ENCODE results near the gene PID1. TPM values are rescaled to one million over a fixed set of nuclear protein-coding genes. Genes with fewer than 3 reads are reported as not detected.

Gene PID1
- total RNA-seq, 1 experiment from 2014 or later: 3.6 TPM

GRCh38 chr2:229180658-229181057, 90.4 kb downstream of the PID1 start:
- DNase-seq (ENCODE audit: low read depth): no peak
- in situ Hi-C loops (cut with HindIII; ENCODE audit: low pct_unique_long_range_greater_than_20kb, low sequenced_read_pairs): no loop called here

- in situ Hi-C loops (cut with HindIII; ENCODE audit: low pct_unique_long_range_greater_than_20kb, low sequenced_read_pairs): no loop called here
These were observed 91.5 kb downstream of the PID1 start for GRCh38 chr2:229179628-229180027.

GRCh38 chr2:229178706-229179105, 92.4 kb downstream of the PID1 start:
- DNase-seq (ENCODE audit: low read depth): no peak
- in situ Hi-C loops (cut with HindIII; ENCODE audit: low pct_unique_long_range_greater_than_20kb, low sequenced_read_pairs): no loop called here

More at GRCh38 chr2:229179628-229180027, 91.5 kb downstream of the PID1 start:
- DNase-seq (ENCODE audit: low read depth): no peak

- in situ Hi-C loops (cut with HindIII; ENCODE audit: low pct_unique_long_range_greater_than_20kb, low sequenced_read_pairs): no loop called here
- DNase-seq (ENCODE audit: low read depth): no peak
These were observed 93.0 kb downstream of the PID1 start for GRCh38 chr2:229178117-229178516.

- no peak for DNase-seq (ENCODE audit: low read depth)
- in situ Hi-C loops (cut with HindIII; ENCODE audit: low pct_unique_long_range_greater_than_20kb, low sequenced_read_pairs): no loop called here
These were observed 95.0 kb downstream of the PID1 start for GRCh38 chr2:229176136-229176535.

- DNase-seq (ENCODE audit: low read depth): no peak
- in situ Hi-C loops (cut with HindIII; ENCODE audit: low pct_unique_long_range_greater_than_20kb, low sequenced_read_pairs): no loop called here
These were observed 95.6 kb downstream of the PID1 start for GRCh38 chr2:229175497-229175863.

- in situ Hi-C loops (cut with HindIII; ENCODE audit: low pct_unique_long_range_greater_than_20kb, low sequenced_read_pairs): no loop called here
- no peak for DNase-seq (ENCODE audit: low read depth)
These were observed 96.1 kb downstream of the PID1 start for GRCh38 chr2:229174794-229175496.

DNA sequence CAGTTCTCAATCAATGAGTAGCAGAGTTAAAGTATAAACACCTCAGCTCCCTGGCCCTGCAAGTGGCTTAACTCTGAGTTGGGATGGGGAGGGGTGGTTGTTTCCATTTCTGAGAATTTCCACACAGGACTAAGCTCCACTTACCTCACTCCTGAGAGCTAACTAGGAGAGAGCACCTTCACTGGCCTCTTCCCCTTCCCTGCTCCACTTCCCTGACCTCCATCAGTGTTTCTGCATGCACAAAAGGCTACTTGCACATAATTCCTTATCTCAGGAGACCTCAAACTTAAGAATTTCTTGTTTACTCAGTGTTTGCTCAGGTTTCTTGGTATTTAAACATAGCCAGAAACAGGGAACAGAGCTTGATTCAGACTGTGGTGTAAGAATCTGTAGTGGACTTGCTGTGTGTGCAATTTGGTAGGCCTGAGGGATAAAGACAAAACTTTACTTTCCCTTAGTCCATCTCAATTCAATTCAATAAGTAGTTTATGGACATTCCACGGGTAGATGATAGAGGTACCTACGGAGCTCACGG, 97.2 kb downstream of the PID1 start:
- in situ Hi-C loops (cut with HindIII; ENCODE audit: low pct_unique_long_range_greater_than_20kb, low sequenced_read_pairs): no loop called here
- no peak for DNase-seq (ENCODE audit: low read depth)

GRCh38 chr2:229170916-229171315, 100.2 kb downstream of the PID1 start:
- in situ Hi-C loops (cut with HindIII; ENCODE audit: low pct_unique_long_range_greater_than_20kb, low sequenced_read_pairs): no loop called here

DNA sequence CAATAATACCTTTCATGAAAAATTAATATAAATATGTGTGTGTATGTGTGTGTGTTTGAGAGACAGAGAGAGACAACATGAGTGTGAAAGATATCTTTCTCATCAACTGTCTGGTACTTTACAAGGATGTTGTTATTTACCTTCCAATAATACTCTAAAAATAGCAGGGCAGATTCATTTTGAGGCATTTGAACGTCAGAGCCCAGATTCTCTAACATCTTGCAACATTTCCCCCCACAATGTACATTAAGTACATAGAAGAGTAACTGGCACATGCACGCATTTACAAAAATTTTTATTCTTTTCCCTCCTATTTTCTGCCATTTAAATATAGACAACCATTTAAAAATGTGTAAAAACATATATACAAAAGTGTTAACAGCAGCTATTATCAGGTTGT, 100.9 kb downstream of the PID1 start:
- in situ Hi-C loops (cut with HindIII; ENCODE audit: low pct_unique_long_range_greater_than_20kb, low sequenced_read_pairs): no loop called here
- no peak for DNase-seq (ENCODE audit: low read depth)

More at GRCh38 chr2:229170916-229171315, 100.2 kb downstream of the PID1 start:
- no peak for DNase-seq (ENCODE audit: low read depth)

- DNase-seq (ENCODE audit: low read depth): no peak
- in situ Hi-C loops (cut with HindIII; ENCODE audit: low pct_unique_long_range_greater_than_20kb, low sequenced_read_pairs): no loop called here
These were observed 101.3 kb downstream of the PID1 start for GRCh38 chr2:229169751-229170150.

- no peak for DNase-seq (ENCODE audit: low read depth)
- in situ Hi-C loops (cut with HindIII; ENCODE audit: low pct_unique_long_range_greater_than_20kb, low sequenced_read_pairs): no loop called here
These were observed 106.4 kb downstream of the PID1 start for GRCh38 chr2:229164545-229165249.

DNA sequence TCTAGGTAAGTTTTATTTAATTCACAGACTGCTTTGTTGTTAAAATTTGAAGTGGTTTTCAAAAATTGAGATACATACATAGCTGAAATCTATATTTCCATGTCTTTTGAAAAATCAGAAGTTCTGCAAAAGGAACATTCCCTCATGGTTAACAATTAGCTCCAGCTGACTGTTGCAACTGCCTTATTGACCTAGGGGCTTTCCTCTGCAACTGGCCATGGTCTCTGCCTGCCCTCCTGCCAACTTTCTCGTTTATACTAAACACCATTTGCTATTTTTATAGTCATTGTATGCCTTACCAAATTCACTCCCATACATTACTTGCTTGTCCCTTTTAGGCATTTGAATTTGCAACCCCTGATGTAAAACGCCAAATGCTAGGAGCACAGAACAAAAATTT, 107.2 kb downstream of the PID1 start:
- in situ Hi-C loops (cut with HindIII; ENCODE audit: low pct_unique_long_range_greater_than_20kb, low sequenced_read_pairs): no loop called here

GRCh38 chr2:229162015-229162414, 109.1 kb downstream of the PID1 start:
- no peak for DNase-seq (ENCODE audit: low read depth)
- in situ Hi-C loops (cut with HindIII; ENCODE audit: low pct_unique_long_range_greater_than_20kb, low sequenced_read_pairs): no loop called here

More for the DNA sequence above, 107.2 kb downstream of the PID1 start:
- DNase-seq (ENCODE audit: low read depth): no peak

GRCh38 chr2:229160984-229161383, 110.1 kb downstream of the PID1 start:
- in situ Hi-C loops (cut with HindIII; ENCODE audit: low pct_unique_long_range_greater_than_20kb, low sequenced_read_pairs): no loop called here
- no peak for DNase-seq (ENCODE audit: low read depth)

- in situ Hi-C loops (cut with HindIII; ENCODE audit: low pct_unique_long_range_greater_than_20kb, low sequenced_read_pairs): no loop called here
- no peak for DNase-seq (ENCODE audit: low read depth)
These were observed 110.9 kb downstream of the PID1 start for GRCh38 chr2:229160180-229160579.

DNA sequence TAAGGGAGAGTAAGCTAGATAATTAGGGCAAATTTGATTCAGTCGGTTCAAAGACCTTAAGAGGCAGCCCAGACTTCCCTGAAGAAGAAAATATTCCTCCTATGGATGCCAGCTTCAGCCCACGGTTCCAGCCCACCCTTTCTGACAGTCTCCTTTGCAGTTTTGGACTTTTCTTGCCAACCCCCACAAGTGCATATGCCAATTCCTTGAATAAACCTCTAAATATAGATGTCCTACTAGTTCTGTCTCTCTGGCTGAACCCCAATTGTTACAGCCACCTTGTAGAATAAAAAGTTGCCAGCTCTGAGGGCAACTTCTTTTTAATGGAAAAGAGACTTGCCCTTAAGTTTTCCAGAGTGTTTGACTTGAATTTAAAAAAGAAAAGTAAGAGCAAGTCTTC, 111.7 kb downstream of the PID1 start:
- DNase-seq (ENCODE audit: low read depth): no peak
- in situ Hi-C loops (cut with HindIII; ENCODE audit: low pct_unique_long_range_greater_than_20kb, low sequenced_read_pairs): no loop called here

DNA sequence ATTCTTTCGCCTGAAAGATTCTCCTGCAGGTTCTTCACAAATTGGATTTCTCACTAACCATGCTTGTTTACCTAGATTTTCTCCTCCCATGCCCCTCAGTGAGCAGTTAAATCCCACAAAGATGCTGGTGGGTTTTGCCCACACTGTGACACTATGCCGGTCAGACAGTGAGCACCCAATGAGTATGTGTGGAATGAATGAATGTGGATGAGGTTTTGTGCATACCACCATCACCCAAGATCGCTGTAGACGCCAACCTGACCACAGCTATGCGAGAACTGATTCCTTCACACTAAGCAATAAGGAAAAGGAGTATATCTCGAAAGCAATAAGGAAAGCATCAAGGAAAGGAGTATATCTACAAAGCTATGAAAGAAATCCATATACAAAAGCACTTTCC, 116.7 kb downstream of the PID1 start:
- in situ Hi-C loops (cut with HindIII; ENCODE audit: low pct_unique_long_range_greater_than_20kb, low sequenced_read_pairs): no loop called here
- DNase-seq (ENCODE audit: low read depth): no peak

GRCh38 chr2:229153951-229154350, 117.1 kb downstream of the PID1 start:
- in situ Hi-C loops (cut with HindIII; ENCODE audit: low pct_unique_long_range_greater_than_20kb, low sequenced_read_pairs): no loop called here
- DNase-seq (ENCODE audit: low read depth): no peak

GRCh38 chr2:229153267-229153666, 117.8 kb downstream of the PID1 start:
- DNase-seq (ENCODE audit: low read depth): no peak

More at GRCh38 chr2:229153267-229153666, 117.8 kb downstream of the PID1 start:
- in situ Hi-C loops (cut with HindIII; ENCODE audit: low pct_unique_long_range_greater_than_20kb, low sequenced_read_pairs): no loop called here
